HepG2 (cell line): ENCODE results near the gene BAZ2A. TPM values are rescaled to one million over a fixed set of nuclear protein-coding genes. Genes with fewer than 3 reads are reported as not detected.
A peak's percentile ranks its signal among the peaks of the same experiment; 100 is the strongest.

Experiments
- BCL6 ChIP-seq: IDR thresholded peaks from 2 replicates; pipeline ENCODE4 v1.6.1; 2016; ENCODE audit warnings: missing genetic modification reagents, missing compliant biosample characterization
- ELF3 ChIP-seq: IDR thresholded peaks from 2 replicates; pipeline ENCODE4 v1.6.1; 2016; ENCODE audit warnings: missing genetic modification reagents, missing compliant biosample characterization
- GABPB1 ChIP-seq: IDR thresholded peaks from 2 replicates; pipeline ENCODE4 v1.6.1; 2016; ENCODE audit warnings: mild to moderate bottlenecking, missing genetic modification reagents, moderate library complexity, missing compliant biosample characterization
- HDAC2 ChIP-seq: sonication (generic); formaldehyde crosslinking; IDR thresholded peaks from 2 replicates; pipeline ENCODE4 v1.4.0; 2020; ENCODE audit warnings: missing genetic modification reagents
- HOXA3 ChIP-seq: sonication (generic); formaldehyde crosslinking; IDR thresholded peaks from 2 replicates; pipeline ENCODE4 v1.5.0; 2020; ENCODE audit warnings: missing genetic modification reagents
- KAT8 ChIP-seq: IDR thresholded peaks from 2 replicates; pipeline ENCODE4 v1.6.1; 2016; ENCODE audit warnings: missing genetic modification reagents, missing compliant biosample characterization
- KLF12 ChIP-seq: sonication (generic); formaldehyde crosslinking; IDR thresholded peaks from 2 replicates; pipeline ENCODE4 v1.4.0; 2020; ENCODE audit warnings: missing genetic modification reagents, borderline replicate concordance
- LRRFIP1 ChIP-seq: sonication (generic); formaldehyde crosslinking; conservative IDR thresholded peaks from 2 replicates; pipeline ENCODE4 v1.4.0; 2020; ENCODE audit warnings: missing genetic modification reagents
- NR2F6 ChIP-seq, 2 experiments: IDR thresholded peaks; 2 replicates each; pipeline ENCODE4 v1.6.1; 2016; ENCODE audit warnings: antibody characterized with exemption in 1 of 2, mild to moderate bottlenecking in 1 of 2
- SAP130 ChIP-seq: IDR thresholded peaks from 2 replicates; pipeline ENCODE4 v1.6.1; 2016; ENCODE audit warnings: low read depth
- SOX13 ChIP-seq, 3 experiments: fragments of 450-650 bp in 1 of 3; sonication (generic) in 1 of 3; formaldehyde crosslinking in 1 of 3; IDR thresholded peaks in 2 of 3; conservative IDR thresholded peaks in 1 of 3; 2 replicates each; pipeline versions ENCODE4 v1.5.0 to v1.6.1; 2016 to 2020; ENCODE audit warnings: antibody characterized with exemption in 1 of 3, mild to moderate bottlenecking in 1 of 3, missing compliant biosample characterization in 1 of 3, missing genetic modification reagents in 1 of 3, moderate library complexity in 1 of 3
- TFAP4 ChIP-seq: sonication (generic); IDR thresholded peaks from 2 replicates; pipeline ENCODE4 v1.6.1; 2016; ENCODE audit warnings: low read depth, borderline replicate concordance
- U2AF1 ChIP-seq: fragments of 200-400 bp; formaldehyde crosslinking; optimal IDR thresholded peaks from 2 replicates; pipeline ENCODE3; 2017; ENCODE audit warnings: mild to moderate bottlenecking, low read depth, low read length
- ZBTB7A ChIP-seq: sonication (generic); formaldehyde crosslinking; IDR thresholded peaks from 2 replicates; pipeline ENCODE4 v1.8.0; 2022; ENCODE audit warnings: mild to moderate bottlenecking, missing genetic modification reagents
- ZNF263 ChIP-seq: sonication (generic); formaldehyde crosslinking; IDR thresholded peaks from 2 replicates; pipeline ENCODE4 v1.4.0; 2020; ENCODE audit warnings: missing genetic modification reagents
- ZNF549 ChIP-seq: sonication (generic); formaldehyde crosslinking; IDR thresholded peaks from 2 replicates; pipeline ENCODE4 v1.5.0; 2020; ENCODE audit warnings: missing genetic modification reagents
- ZNF747 ChIP-seq: sonication (generic); formaldehyde crosslinking; IDR thresholded peaks from 2 replicates; pipeline ENCODE4 v1.8.1; 2023; ENCODE audit warnings: missing genetic modification reagents, mild to moderate bottlenecking, borderline replicate concordance
- polyA plus RNA-seq, 8 experiments: library from polyadenylated mRNA; depleted of rRNA in 3 of 8; stranded (reverse) in 7 of 8; unstranded in 1 of 8; fragments of >200 nt; fragmentation: Illumina TruSeq in 4 of 8; extraction: Trizol in 4 of 8; gene quantifications; 2 replicates each; pipeline versions ENCODE4 v1.2.1 to v1.2.3, GENCODE V29; 2011 to 2016; ENCODE audit warnings: low read depth in 4 of 8, missing spikeins in 1 of 8, mixed read lengths in 1 of 8; ENCODE audit not compliant: insufficient read depth in 1 of 8
- total RNA-seq, 5 experiments: library from RNA; depleted of rRNA; stranded (reverse); fragments of >200 nt; fragmentation: Illumina TruSeq; extraction: Trizol; gene quantifications; 2 replicates each; pipeline ENCODE4 v1.2.3, GENCODE V29; 2016; ENCODE audit warnings: low read depth in 1 of 5
- TF ChIP-seq, protein P1 (sequence below): sonication (generic); formaldehyde crosslinking; IDR thresholded peaks from 2 replicates; pipeline ENCODE4 v1.4.0; 2020; ENCODE audit warnings: missing genetic modification reagents, borderline replicate concordance
- TF ChIP-seq, protein P2 (sequence below): IDR thresholded peaks from 2 replicates; pipeline ENCODE4 v1.6.1; 2016; ENCODE audit warnings: control low read depth

BAZ2A gene
- total and polyA plus RNA-seq, 2 of the 13 experiments (the other 11 are each of a cell fraction or from before 2014, with no cell fraction given), result 21.8 to 73.5 TPM

DNA sequence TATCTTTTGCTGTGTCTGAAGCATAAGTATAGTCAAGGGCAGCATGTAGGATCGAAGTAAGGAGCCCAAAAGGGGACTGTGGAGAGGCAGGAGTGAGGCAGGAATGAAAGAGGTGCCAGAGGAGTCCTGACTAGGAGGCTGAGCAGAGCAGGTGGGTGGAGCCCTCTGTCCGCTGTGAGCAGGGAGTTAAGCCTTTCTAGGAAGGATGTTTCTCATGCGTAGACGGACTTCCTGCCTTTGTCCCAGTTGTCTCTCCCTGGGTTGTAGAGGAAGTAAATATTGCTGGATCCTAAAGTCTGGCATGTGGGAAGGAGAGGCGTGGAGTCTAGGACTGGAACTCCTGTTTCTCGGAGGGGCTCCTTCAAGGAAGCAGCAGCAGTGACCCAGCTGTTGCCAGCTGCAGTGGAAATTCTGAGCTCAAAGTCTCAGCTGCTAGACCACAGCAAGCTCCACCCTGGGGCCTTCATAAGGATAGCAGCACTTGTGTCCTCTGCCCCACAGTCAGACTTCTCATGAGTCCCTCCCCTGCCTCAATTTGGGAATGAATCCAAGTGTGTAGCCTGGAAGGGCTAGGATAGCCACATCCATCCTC lies 64.5 kb downstream of the BAZ2A start (continued):
- peak; percentile 63; the same call in 1 of the 2 replicates for TF ChIP-seq TFAP4
- TF ChIP-seq, protein P1, sequence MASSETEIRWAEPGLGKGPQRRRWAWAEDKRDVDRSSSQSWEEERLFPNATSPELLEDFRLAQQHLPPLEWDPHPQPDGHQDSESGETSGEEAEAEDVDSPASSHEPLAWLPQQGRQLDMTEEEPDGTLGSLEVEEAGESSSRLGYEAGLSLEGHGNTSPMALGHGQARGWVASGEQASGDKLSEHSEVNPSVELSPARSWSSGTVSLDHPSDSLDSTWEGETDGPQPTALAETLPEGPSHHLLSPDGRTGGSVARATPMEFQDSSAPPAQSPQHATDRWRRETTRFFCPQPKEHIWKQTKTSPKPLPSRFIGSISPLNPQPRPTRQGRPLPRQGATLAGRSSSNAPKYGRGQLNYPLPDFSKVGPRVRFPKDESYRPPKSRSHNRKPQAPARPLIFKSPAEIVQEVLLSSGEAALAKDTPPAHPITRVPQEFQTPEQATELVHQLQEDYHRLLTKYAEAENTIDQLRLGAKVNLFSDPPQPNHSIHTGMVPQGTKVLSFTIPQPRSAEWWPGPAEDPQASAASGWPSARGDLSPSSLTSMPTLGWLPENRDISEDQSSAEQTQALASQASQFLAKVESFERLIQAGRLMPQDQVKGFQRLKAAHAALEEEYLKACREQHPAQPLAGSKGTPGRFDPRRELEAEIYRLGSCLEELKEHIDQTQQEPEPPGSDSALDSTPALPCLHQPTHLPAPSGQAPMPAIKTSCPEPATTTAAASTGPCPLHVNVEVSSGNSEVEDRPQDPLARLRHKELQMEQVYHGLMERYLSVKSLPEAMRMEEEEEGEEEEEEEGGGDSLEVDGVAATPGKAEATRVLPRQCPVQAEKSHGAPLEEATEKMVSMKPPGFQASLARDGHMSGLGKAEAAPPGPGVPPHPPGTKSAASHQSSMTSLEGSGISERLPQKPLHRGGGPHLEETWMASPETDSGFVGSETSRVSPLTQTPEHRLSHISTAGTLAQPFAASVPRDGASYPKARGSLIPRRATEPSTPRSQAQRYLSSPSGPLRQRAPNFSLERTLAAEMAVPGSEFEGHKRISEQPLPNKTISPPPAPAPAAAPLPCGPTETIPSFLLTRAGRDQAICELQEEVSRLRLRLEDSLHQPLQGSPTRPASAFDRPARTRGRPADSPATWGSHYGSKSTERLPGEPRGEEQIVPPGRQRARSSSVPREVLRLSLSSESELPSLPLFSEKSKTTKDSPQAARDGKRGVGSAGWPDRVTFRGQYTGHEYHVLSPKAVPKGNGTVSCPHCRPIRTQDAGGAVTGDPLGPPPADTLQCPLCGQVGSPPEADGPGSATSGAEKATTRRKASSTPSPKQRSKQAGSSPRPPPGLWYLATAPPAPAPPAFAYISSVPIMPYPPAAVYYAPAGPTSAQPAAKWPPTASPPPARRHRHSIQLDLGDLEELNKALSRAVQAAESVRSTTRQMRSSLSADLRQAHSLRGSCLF (CRISPR knock-in tag), result no peak
- no peak for TF ChIP-seq ZBTB7A (CRISPR knock-in tag)
- TF ChIP-seq ZNF549 (CRISPR knock-in tag), result no peak
- peak; percentile 53; the same call in 1 of the 2 replicates for TF ChIP-seq KAT8 (CRISPR knock-in tag)
- TF ChIP-seq NR2F6 (IDR thresholded peaks at IDR 0.05), result no peak
- no peak for TF ChIP-seq NR2F6 (CRISPR knock-in tag; IDR thresholded peaks at IDR 0.05)
- TF ChIP-seq LRRFIP1, result no peak
- 0 out of 2 replicates have a peak, but pooled peaks have one; percentile 10 for TF ChIP-seq HDAC2 (CRISPR knock-in tag)
- 0 out of 2 replicates have a peak, but pooled peaks have one; percentile 48 for TF ChIP-seq ELF3 (CRISPR knock-in tag)
- peak; percentile 32; the same call in 1 of the 2 replicates for TF ChIP-seq SAP130 (CRISPR knock-in tag)
- 0 out of 2 replicates have a peak, but pooled peaks have one; percentile 41 for TF ChIP-seq KLF12
- TF ChIP-seq BCL6 (CRISPR knock-in tag), result peak; percentile 86
- TF ChIP-seq SOX13 (IDR thresholded peaks at IDR 0.05), result no peak
- TF ChIP-seq SOX13 (CRISPR knock-in tag; conservative IDR thresholded peaks at IDR 0.05 in 1 of 2, IDR thresholded peaks at IDR 0.05 in 1 of 2), result peak in 1 of 2 experiments; percentile 28; a peak in 1 of 4 replicates
- TF ChIP-seq, protein P2, sequence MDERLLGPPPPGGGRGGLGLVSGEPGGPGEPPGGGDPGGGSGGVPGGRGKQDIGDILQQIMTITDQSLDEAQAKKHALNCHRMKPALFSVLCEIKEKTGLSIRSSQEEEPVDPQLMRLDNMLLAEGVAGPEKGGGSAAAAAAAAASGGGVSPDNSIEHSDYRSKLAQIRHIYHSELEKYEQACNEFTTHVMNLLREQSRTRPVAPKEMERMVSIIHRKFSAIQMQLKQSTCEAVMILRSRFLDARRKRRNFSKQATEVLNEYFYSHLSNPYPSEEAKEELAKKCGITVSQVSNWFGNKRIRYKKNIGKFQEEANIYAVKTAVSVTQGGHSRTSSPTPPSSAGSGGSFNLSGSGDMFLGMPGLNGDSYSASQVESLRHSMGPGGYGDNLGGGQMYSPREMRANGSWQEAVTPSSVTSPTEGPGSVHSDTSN, result no peak
- peak; percentile 17; the same call in 1 of the 2 replicates for TF ChIP-seq HOXA3 (CRISPR knock-in tag)
- TF ChIP-seq ZNF747 (CRISPR knock-in tag), result no peak
- TF ChIP-seq U2AF1, result no peak
- peak; percentile 39; the same call in 1 of the 2 replicates for TF ChIP-seq GABPB1
- no peak for TF ChIP-seq ZNF263 (CRISPR knock-in tag)
